ENCODE measurements around the gene ADARB1. TPM values are rescaled to one million over a fixed set of nuclear protein-coding genes. Genes with fewer than 3 reads are reported as not detected.

Gene ADARB1
- total RNA-seq, 4 donors from 2014 or later, result 18.2 to 57.6 (median 32.0) TPM

GRCh38 chr21:45071078-45071873 lies 3.1 kb upstream of the ADARB1 start:
- TF ChIP-seq EP300 (IDR thresholded peaks at IDR 0.05), result no peak
- TF ChIP-seq POLR2A (IDR thresholded peaks at IDR 0.05), result no peak
- TF ChIP-seq CTCF (IDR thresholded peaks at IDR 0.05), result no peak
- Histone ChIP-seq H3K27me3 (no peaks in the 10 kb centered on the region), H3K36me3 (peaks cover 0 to 9% (median 0%) of the 10 kb centered on the region in 3 donors), H3K9me3 (no peaks in the 10 kb centered on the region), H3K27ac (no peak overlapping the region), H3K4me3 (no peak overlapping the region), H3K4me1 (peaks cover 0 to 23% (median 7%) of the 10 kb centered on the region in 4 donors)
- no peak for DNase-seq (ENCODE audit: low spot score in 2 of 2)
- WGBS, 2 donors, result 78 to 82% methylated on average over 21 to 24 of the region's 24 CpGs

GRCh38 chr21:45071874-45072737 lies 2.3 kb upstream of the ADARB1 start:
- no peak overlapping the region for H3K4me3 ChIP-seq
- peaks cover 0 to 24% (median 7%) of the 10 kb centered on the region in 4 donors for H3K4me1 ChIP-seq
- peaks cover 0 to 9% (median 0%) of the 10 kb centered on the region in 3 donors for H3K36me3 ChIP-seq
- 92 to 93% methylated on average over 31 to 32 of the region's 32 CpGs for WGBS, 2 donors
- no peaks in the 10 kb centered on the region for H3K27me3 ChIP-seq
- H3K9me3 ChIP-seq, result no peaks in the 10 kb centered on the region
- no peak for TF ChIP-seq EP300 (IDR thresholded peaks at IDR 0.05)
- TF ChIP-seq CTCF (IDR thresholded peaks at IDR 0.05), result no peak
- TF ChIP-seq POLR2A (IDR thresholded peaks at IDR 0.05), result no peak
- H3K27ac ChIP-seq, result no peak overlapping the region
- DNase-seq (ENCODE audit: low spot score in 2 of 2), result no peak

GRCh38 chr21:45072738-45073300 lies 1.6 kb upstream of the ADARB1 start:
- WGBS, 2 donors, result 85 to 87% methylated on average over 29 of the region's 29 CpGs
- no peak for DNase-seq (ENCODE audit: low spot score in 2 of 2)
- Histone ChIP-seq H3K9me3 (no peaks in the 10 kb centered on the region), H3K4me1 (peaks cover 0 to 24% (median 7%) of the 10 kb centered on the region in 4 donors), H3K27me3 (no peaks in the 10 kb centered on the region), H3K27ac (peak overlapping the region in 1 of 4 donors; percentile 95), H3K4me3 (peak overlapping the region in 1 of 4 donors; percentile 82), H3K36me3 (peaks cover 0 to 9% (median 0%) of the 10 kb centered on the region in 3 donors)
- TF ChIP-seq POLR2A (IDR thresholded peaks at IDR 0.05) (no peak), EP300 (IDR thresholded peaks at IDR 0.05) (no peak), CTCF (IDR thresholded peaks at IDR 0.05) (no peak)

- TF ChIP-seq POLR2A (IDR thresholded peaks at IDR 0.05) (no peak), EP300 (IDR thresholded peaks at IDR 0.05) (peak in 1 of 2 donors; percentile 13), CTCF (IDR thresholded peaks at IDR 0.05) (no peak)
- peaks cover 0 to 26% (median 8%) of the 10 kb centered on the region in 4 donors for H3K4me1 ChIP-seq
- H3K9me3 ChIP-seq, result no peaks in the 10 kb centered on the region
- H3K27me3 ChIP-seq, result no peaks in the 10 kb centered on the region
- WGBS, 2 donors, result 26 to 30% methylated on average over 29 to 30 of the region's 42 CpGs
- peak overlapping the region; percentile 62 to 95 (median 90) for H3K27ac ChIP-seq
- no peak for DNase-seq (ENCODE audit: low spot score in 2 of 2)
- peaks cover 0 to 9% (median 0%) of the 10 kb centered on the region in 3 donors for H3K36me3 ChIP-seq
- H3K4me3 ChIP-seq, result peak overlapping the region; percentile 68 to 85 (median 78)
Observed at GRCh38 chr21:45073301-45074047, 906 bp upstream of the ADARB1 start.

All from tibial nerve (tissue), 4 donors.